Stimulated activated CD8-positive, alpha-beta memory T cell treated with anti-CD3 and anti-CD28 coated beads, Interleukin-2, amount 100 ng/mL, for 48 hours (primary cell): Measurements from ENCODE around the gene SLC7A5.
"Not testable (repeated sequence)": the region's sequence is repeated elsewhere in the genome, so short reads cannot be mapped to it uniquely, and the experiment has no call there.

Experiments used
- DNase-seq, 2 donors: peaks; one replicate each; pipeline ENCODE4 v3.0.0-alpha.2; 2020; ENCODE audit warnings: low read depth in 2 of 2

SLC7A5 gene

DNA sequence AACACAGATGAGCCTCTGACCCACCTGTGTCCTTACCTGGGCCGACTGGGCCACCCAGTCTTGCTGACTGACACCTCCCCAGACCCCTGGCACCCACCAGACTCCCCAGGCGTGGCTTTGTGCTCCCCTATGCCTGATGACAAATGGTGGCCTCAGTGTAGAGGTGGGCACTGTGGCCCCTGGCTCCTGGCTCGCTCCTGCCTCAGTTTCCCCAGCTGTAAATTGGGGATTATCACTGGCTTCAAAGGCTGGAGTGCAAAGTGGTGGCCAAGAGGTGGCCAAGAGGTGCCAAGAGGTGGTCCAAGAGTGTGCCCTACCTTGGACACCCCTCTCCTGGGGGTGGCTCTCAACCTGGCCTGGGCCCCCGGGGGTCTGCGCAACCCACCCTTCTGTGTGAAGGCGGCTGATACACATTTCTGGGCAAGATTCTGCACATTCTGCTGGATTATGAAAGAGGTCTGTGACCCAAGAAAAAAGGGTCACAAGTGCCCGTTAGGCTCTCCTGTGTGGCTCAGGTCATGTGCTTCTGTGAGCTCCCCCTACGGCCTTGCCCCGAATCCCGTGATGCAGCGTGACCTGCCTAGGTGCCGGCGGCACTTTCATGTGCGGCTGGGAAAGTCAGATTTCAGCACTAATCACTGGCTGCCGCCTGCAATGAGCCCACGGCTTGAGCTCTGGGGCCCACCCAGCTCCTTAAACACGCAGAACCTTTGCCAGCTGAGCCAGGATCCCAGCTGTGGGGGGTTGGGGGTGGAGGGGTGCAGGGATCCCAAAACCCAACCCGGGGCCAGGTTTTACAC is 7.8 kb downstream of the SLC7A5 start:
- DNase-seq = not testable (repeated sequence)

DNA sequence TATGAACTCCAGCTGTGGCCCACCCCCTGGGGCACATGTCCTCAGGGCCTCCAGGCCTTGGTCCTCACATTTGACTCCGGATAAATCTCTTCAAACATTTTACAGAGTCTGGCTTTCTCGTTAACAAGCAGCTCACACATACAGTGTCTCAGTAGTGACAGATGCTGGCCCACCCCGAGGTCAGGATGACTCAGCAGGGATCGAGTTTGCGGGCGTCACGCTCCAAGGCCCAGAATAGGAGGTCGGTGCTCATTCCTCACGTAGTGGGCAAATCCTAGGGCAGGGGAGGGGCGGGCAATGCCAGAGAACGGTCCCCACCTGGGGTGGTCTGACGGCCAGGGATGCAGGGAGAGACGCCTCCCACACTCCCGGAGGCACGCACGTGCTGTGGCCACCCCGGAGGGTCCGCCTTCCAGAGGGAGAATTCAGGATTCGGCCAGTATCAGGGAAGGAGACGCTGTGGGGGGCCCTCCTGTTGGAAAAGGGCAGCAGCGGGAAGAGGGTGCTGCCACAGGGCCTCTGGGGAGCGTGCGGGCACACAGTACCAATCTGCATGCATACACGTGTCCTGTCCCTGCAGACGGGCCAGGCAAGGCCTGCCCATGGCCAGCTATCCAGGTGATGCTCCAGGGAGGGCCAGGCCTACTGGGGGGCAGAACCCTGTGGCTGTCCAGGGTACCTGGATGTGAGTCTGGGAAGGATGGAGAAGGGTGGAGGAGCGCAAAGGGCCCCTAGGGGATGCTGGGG is 8.6 kb downstream of the SLC7A5 start:
- no peak for DNase-seq

DNA sequence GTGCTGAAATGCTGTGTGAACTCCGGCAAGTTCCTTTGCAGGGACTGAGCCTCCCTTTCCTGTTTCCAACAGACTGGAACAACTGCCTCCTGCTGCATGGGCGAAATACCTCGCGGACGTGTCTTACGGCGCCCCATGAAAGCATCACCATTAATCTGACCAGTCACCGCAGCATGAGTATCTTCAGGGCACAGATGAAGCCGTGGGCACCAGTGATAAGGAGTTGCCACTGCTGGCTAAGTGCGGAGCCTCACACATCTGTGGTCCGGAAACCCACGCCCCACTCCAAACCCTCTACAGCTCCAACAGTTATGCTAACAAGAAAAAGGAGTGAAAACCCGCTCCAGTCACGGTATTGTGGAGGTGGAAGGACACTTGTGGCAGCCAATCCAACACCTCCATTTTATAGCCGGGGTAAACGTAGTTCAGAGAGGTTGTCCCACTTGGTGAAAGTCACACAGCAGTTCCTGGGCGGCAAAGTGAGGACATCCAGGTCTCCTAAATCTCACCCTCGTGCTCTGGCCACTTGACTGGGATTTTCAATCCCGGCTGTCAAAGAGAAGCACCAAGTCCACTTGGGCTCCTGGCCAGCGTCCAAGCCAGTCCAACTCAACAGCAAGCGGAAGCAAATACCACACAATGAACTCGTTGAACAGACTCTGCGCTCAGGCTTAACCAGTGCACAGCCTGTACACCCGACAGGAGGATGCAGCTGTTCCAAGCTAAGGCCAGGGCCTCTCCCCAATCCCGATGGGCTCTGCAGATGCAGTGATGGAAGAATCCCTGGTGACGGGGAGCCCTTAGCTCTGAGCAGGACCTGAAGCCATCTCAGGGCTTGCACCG is 10.9 kb downstream of the SLC7A5 start:
- DNase-seq = not testable (repeated sequence)

DNA sequence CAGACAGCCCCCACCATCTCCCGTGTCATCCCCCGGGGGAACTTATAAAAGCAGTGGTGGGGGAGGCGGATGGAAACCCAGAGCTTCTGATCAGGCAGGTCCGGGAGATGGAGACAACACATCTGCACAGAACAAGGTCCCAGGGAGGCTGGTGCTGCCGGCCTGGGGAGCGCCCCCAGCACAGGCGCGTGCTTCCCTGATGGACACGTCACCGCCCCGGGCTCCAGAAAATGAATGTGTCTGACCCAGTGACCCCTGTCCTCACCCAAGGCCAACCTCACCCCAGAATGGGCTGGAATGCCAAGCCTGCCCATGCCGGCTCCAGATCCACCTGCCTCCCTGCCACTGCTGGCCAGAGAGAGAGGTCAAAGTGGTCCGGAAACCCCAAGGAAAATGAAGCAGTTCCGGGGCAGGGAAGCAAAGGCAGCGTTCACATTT is 12.5 kb downstream of the SLC7A5 start:
- no peak for DNase-seq

- DNase-seq = no peak
Measured at GRCh38 chr16:87855852-87856715, 13.2 kb downstream of the SLC7A5 start.

DNA sequence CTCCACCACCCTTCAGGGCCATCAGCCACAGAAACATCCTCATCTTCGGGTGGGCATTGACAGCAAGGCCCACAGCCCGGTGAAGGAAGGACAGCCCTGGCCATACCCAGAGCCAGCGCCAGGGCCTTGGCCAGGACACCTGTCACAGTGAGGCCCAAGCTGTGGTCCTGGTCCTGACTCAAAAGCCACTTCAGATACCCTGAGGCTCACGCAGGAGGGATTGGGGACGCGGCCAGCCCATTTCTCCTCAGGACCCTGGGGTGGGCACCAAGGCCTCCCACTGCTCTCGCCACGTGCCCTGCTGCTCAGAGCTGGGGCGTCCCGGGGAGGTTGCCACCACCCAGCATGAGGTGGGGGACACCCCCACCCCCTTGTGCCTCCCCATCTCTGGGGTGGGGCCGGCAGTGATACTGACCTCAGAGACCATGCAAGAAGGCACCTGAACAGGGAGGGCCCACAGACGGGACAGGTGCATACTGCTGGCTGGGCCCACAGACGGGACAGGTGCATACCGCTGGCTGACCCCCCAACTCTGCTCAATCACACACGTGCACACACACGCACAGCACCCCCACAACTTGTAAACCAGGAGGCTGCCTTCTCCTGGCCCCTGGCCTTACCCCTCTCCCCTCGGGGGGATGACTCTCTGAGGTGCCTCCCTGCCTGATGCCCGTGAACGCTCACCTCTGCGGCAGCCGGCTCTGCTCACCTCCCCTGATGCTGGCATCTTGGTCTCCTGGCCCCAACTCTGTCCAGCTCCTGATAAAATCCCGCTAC is 14.2 kb downstream of the SLC7A5 start:
- no peak for DNase-seq

DNA sequence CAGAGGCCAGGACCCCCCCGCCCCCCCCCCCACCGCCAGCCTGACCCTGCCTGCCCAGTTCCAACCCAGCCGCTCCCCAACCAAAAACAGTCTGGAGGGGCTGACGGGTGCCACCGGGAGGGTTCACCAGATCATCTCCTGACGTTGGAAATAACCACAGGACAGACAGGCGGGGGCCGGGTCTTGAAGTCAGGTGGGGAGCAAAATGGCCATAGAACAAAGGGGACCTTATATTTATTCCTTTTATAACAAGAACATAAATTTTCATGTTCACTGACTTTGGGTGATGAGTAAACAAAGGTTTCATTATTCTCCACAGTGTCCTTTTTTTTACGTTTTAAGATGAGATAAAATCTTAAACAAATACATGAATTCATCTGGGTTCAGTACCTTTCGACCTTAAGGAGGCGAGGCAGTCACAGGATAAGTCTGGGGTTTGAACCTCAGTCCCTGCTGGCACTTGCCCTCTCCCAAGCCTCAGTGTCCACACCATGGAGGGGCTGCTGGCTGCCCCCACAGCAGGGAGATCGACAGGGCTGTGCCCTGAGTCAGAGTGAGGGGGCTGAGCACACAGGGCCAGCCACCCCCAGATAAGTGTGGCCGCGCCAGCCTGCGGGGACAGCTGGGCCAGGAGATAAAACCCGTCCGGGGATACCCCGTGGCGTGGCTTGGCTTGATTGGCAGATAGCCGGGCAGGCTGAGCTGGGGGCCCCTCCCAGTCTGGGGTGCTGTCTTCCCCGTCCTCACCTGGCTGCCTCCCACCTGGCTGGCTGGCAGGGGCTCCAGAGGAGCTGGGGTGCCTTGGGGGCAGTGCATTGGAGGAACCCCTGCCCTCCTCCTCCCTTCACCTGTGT is 15.0 kb downstream of the SLC7A5 start:
- DNase-seq = no peak

DNA sequence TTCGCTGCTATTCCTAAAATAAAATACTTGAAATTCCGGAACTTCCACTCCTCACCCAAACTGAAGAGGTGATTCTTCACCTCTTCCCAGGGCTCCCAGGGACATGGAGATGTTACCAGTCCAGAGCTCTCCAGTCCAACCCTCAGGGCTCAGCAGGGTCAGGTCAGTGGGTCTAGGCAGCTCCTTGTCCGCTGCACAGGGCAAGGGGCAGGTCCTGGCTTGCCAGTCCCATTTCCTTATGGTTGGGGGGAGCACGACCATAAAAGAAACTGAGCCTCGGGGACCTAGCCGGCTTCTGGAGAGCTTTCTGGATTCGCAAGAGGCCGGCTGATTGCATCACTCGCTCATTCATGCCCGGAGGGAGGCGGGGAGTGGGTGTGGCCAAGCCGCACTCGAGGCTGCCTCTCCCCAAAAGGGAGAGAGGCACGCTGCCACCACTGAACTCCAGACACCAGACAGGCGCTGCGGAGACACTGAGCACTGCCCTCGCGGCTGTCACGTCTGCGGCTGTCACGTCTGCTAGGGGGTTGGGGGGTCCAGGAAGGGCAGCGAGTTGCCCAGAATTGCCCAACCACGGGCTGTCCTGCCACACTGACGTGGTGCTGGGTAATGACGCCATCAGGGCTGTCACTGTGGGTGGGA is 15.8 kb downstream of the SLC7A5 start:
- peak; percentile 82 to 86 for DNase-seq

DNA sequence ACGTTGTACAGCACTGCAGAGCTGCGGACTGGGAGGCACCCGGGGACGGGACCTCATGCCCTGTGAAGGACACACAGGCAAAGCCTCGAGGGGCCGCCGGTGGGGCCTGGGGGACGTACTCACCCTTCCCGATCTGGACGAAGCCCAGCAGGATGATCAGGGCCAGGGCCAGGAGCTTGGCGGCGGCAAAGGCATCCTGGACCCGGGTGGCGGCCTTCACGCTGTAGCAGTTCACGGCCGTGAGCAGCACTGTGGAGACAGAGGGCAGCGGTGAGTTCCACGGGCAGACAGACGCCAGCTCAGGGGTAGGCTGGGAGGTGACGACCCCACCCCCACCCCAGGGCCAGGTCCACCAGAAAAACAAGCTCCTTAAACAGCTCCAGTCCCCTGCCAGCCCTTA is 17.7 kb downstream of the SLC7A5 start:
- DNase-seq = no peak

DNA sequence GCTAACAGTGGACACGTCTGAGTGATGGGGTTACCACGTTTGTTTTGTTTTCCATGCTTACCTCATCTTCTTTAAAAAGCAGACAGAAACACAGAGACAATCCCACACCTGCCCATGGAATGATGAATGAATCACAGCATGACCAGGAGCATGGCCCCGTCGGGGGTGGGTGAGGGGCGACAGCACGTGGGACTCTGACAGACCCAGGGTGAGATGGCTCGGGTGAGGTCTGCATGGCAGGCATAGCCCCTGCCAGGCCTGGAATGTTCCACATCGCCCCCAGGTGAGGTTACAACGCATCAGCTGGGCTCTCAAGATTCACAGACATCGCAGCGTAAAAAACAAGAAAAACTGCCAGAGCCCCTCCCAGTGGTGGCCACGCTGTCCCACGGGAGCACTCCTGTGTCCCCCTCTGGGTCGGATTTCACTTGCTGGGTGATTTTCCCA is 18.1 kb downstream of the SLC7A5 start:
- DNase-seq = no peak

DNA sequence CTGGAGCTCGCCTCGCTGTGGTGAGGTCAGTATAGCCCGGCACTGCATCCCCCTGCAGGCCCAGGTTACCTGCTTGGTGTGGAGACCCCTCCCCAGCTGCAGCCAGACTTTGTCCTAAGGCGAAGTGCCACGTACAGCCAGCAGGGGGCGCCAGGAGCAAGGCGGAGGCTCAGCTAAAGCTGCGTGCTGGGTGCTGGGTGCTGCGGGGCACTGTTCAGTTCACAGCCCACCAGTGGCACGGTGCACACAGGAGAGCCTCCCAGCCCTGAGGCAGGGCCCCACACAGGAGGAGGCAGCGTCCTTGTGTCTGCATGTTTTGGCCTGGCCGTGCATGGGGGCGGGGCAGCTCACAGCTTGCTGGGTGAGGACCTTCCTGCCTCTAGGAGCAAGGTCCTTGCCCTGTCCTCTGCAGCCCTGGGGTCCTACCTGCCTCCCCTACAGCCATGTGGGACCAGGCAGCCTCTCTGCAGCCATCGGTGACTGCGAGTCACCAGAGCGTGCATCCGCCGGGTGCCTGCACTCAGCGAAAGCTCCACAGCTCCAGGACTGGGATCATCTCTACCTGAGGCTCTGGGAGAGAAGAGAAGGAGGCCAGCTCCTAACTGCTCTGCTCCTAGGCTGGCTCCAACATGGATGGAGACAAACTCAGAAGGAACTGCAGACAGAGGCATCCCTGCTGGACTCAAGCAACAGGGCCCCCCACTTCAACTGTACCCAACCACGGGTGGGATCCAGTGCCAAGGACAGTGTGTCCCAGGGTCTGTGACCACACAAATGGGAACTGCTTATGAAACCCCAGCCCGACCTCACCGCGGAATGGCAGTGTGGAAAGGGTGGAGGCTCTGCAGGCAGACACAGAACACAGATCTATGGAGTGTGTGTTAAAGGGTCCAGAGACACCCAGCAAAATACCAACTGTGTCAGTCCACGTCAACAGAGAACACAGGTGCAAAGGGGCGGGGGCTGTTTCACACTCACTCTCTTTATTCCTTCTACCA is 19.0 kb downstream of the SLC7A5 start:
- peak; percentile 53 to 57 for DNase-seq

DNA sequence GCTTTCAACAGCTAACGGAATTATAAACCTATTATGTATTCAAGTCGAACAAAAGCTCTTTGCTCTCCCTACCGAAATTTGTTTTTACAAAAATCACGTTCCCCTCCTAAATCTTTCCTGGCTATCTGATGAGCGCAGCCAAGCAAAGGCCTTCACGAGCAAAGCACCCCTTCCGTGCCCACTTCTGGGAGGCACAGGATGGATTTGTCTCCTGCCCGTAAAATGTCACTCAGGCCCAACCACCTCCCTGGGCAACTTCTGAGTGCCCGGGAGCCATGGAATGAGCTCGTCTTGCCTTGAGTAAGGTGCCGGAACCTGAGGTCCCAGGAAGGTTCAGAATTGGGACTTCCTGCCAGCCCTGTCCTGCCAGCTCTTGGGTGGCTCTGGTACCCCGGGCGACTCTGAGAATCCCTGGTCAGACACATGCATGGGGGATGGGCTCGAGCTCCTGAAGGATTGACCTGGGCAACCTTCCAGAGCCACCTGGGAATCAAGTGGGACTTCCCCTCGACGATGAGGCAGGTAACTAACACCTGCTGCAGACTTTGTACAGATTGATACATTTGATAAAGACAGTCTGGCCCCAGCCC is 19.8 kb downstream of the SLC7A5 start:
- no peak for DNase-seq

- no peak for DNase-seq
Measured at GRCh38 chr16:87848676-87849345, 20.5 kb downstream of the SLC7A5 start.

DNA sequence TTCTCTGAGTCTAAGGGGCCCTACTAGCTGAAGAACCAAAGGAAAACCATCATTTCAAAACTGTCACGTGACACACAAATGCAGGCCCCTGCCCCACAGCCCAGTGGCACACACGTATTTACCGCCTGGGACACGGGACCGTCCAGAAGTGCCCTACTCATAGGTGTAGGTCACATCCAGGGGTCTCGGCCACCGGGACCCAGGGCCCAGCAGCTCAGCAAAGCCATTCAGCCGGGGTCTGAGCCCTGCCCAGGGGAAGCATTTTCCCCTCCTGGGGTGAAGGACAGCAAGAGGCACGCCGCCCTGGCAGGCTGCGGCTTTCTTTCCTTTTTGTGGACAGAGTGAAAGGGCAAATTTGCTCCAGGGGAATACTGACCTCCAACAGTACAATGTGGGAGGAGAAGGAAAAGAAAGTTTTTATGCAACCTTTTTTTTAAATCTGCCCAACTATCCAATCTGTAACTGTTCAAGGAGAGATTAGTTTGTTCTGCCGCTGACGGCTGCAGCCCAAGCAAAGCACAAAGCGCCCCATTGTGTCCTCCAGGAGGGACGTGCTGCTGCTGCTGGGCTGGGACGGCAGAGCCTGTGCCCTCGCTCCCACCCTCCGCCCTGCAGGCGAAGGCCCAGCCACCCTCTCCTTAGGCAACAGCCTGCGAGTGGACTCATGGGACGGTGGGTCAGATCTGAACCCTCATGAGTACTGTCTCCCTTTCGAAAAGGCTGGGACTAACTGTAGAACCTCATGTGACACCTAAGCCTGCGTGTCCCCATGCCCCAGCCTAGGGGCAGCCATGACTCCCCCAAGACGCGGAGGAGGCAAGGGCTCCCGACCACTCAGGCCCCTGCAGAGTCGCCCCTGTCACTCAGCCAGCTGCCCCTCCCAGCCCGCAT is 21.3 kb downstream of the SLC7A5 start:
- no peak for DNase-seq

GRCh38 chr16:87847467-87847784 is 21.9 kb downstream of the SLC7A5 start:
- DNase-seq = no peak
